ENCODE results near the gene GIT2.

The GIT2 gene

GRCh38 chr12:109958374-109958773 is 37.8 kb downstream of the GIT2 start:
- peaks cover 19% of the 10 kb centered on the region for H3K36me3 ChIP-seq (ENCODE audit: control insufficient read depth, insufficient read depth, low read length)
- H3K4me1 ChIP-seq (ENCODE audit: control insufficient read depth, insufficient read depth, low read length) = no peaks in the 10 kb centered on the region
- H3K4me3 ChIP-seq (ENCODE audit: low read depth, low read length) = no peak overlapping the region
- H3K27ac ChIP-seq (ENCODE audit: low read depth, low read length) = no peak overlapping the region
- H3K9ac ChIP-seq (ENCODE audit: low read depth, low read length) = no peak overlapping the region
- H3K27me3 ChIP-seq (ENCODE audit: control insufficient read depth, insufficient read depth, low read length) = no peaks in the 10 kb centered on the region
- no peaks in the 10 kb centered on the region for H3K9me3 ChIP-seq (ENCODE audit: control insufficient read depth, insufficient read depth, low read length)

- H3K36me3 ChIP-seq (ENCODE audit: control insufficient read depth, insufficient read depth, low read length) = peaks cover 36% of the 10 kb centered on the region
- H3K9ac ChIP-seq (ENCODE audit: low read depth, low read length) = no peak overlapping the region
- no peaks in the 10 kb centered on the region; the same call in 1 of the 2 replicates for H3K4me1 ChIP-seq (ENCODE audit: control insufficient read depth, insufficient read depth, low read length)
- H3K27ac ChIP-seq (ENCODE audit: low read depth, low read length) = no peak overlapping the region
- H3K4me3 ChIP-seq (ENCODE audit: low read depth, low read length) = no peak overlapping the region
- no peaks in the 10 kb centered on the region for H3K9me3 ChIP-seq (ENCODE audit: control insufficient read depth, insufficient read depth, low read length)
- H3K27me3 ChIP-seq (ENCODE audit: control insufficient read depth, insufficient read depth, low read length) = no peaks in the 10 kb centered on the region
Measured at GRCh38 chr12:109953656-109954055, 42.5 kb downstream of the GIT2 start.

DNA sequence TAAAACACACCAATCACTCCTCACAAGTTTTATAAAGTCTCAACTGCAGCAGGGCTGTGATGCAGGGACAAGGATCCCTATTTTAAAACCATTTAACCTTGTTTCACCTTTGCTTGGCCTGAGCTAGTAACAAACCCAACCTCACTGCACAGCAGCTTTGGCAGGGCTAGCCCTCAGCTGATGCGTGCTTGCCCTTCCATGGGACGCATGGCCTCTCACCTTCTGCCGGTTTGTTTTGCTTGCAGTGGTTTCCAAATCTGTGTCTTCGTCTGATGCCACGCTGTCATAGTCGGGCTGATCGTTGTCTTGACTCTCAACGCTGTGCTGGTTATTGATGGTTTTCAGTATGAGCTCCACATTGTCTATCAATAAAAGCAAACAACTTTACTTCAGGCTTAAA is 43.3 kb downstream of the GIT2 start:
- Histone ChIP-seq H3K9ac (ENCODE audit: low read depth, low read length) (no peak overlapping the region), H3K9me3 (ENCODE audit: control insufficient read depth, insufficient read depth, low read length) (no peaks in the 10 kb centered on the region), H3K27me3 (ENCODE audit: control insufficient read depth, insufficient read depth, low read length) (no peaks in the 10 kb centered on the region), H3K4me1 (ENCODE audit: control insufficient read depth, insufficient read depth, low read length) (no peaks in the 10 kb centered on the region; the same call in 1 of the 2 replicates), H3K4me3 (ENCODE audit: low read depth, low read length) (no peak overlapping the region), H3K36me3 (ENCODE audit: control insufficient read depth, insufficient read depth, low read length) (peaks cover 41% of the 10 kb centered on the region), H3K27ac (ENCODE audit: low read depth, low read length) (no peak overlapping the region)

DNA sequence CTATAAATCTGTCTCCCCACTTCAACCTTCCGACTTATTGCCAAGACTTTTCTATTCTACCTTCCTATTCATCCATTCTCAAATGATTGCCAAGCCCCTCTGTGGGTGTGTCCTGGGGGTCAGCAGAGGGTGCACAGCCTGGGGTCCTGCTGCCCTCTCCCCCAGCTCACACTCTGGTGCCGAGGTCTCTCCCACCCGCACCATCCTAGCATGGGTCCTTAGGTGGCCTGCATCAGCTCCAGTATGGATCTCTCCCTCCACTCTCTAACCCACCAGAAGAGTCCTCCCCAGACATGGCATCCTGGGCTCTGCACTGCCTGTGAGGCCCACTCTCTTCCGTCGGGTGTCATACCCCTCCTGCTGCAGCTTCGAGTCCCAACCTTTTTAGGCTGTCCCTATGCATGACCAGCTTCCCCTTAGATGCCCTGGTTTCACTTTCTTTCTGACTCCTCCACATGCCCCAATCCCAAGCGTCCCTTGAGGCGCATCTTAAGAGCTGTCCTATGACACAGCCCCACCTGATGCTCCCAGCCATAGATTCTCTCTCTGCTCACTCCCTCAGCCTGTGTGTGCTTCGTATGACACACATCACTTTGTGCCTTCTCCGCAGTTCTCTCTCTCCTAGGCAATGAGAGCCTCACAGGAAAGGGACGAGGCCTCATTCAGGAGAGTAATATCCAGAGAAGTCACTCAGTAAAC is 43.9 kb downstream of the GIT2 start:
- no peaks in the 10 kb centered on the region for H3K9me3 ChIP-seq (ENCODE audit: control insufficient read depth, insufficient read depth, low read length)
- no peaks in the 10 kb centered on the region; the same call in 1 of the 2 replicates for H3K4me1 ChIP-seq (ENCODE audit: control insufficient read depth, insufficient read depth, low read length)
- H3K27ac ChIP-seq (ENCODE audit: low read depth, low read length) = peak overlapping the region; percentile 49
- no peaks in the 10 kb centered on the region for H3K27me3 ChIP-seq (ENCODE audit: control insufficient read depth, insufficient read depth, low read length)
- H3K36me3 ChIP-seq (ENCODE audit: control insufficient read depth, insufficient read depth, low read length) = peaks cover 46% of the 10 kb centered on the region
- no peak overlapping the region for H3K4me3 ChIP-seq (ENCODE audit: low read depth, low read length)
- no peak overlapping the region for H3K9ac ChIP-seq (ENCODE audit: low read depth, low read length)

- no peaks in the 10 kb centered on the region for H3K9me3 ChIP-seq (ENCODE audit: control insufficient read depth, insufficient read depth, low read length)
- no peaks in the 10 kb centered on the region for H3K27me3 ChIP-seq (ENCODE audit: control insufficient read depth, insufficient read depth, low read length)
- no peak overlapping the region for H3K4me3 ChIP-seq (ENCODE audit: low read depth, low read length)
- peaks cover 5% of the 10 kb centered on the region for H3K4me1 ChIP-seq (ENCODE audit: control insufficient read depth, insufficient read depth, low read length)
- no peak overlapping the region for H3K9ac ChIP-seq (ENCODE audit: low read depth, low read length)
- H3K27ac ChIP-seq (ENCODE audit: low read depth, low read length) = peak overlapping the region; percentile 49
- peaks cover 51% of the 10 kb centered on the region for H3K36me3 ChIP-seq (ENCODE audit: control insufficient read depth, insufficient read depth, low read length)
Measured at GRCh38 chr12:109951751-109952150, 44.4 kb downstream of the GIT2 start.

- peaks cover 11% of the 10 kb centered on the region for H3K4me1 ChIP-seq (ENCODE audit: control insufficient read depth, insufficient read depth, low read length)
- peaks cover 51% of the 10 kb centered on the region for H3K36me3 ChIP-seq (ENCODE audit: control insufficient read depth, insufficient read depth, low read length)
- no peak overlapping the region for H3K9ac ChIP-seq (ENCODE audit: low read depth, low read length)
- H3K27me3 ChIP-seq (ENCODE audit: control insufficient read depth, insufficient read depth, low read length) = no peaks in the 10 kb centered on the region
- peak overlapping the region; percentile 10 for H3K27ac ChIP-seq (ENCODE audit: low read depth, low read length)
- H3K4me3 ChIP-seq (ENCODE audit: low read depth, low read length) = no peak overlapping the region
- H3K9me3 ChIP-seq (ENCODE audit: control insufficient read depth, insufficient read depth, low read length) = no peaks in the 10 kb centered on the region
Measured at GRCh38 chr12:109951136-109951535, 45.0 kb downstream of the GIT2 start.

GRCh38 chr12:109950625-109951024 is 45.5 kb downstream of the GIT2 start:
- Histone ChIP-seq H3K27ac (ENCODE audit: low read depth, low read length) (peak overlapping the region; percentile 10), H3K9me3 (ENCODE audit: control insufficient read depth, insufficient read depth, low read length) (no peaks in the 10 kb centered on the region), H3K27me3 (ENCODE audit: control insufficient read depth, insufficient read depth, low read length) (no peaks in the 10 kb centered on the region), H3K4me1 (ENCODE audit: control insufficient read depth, insufficient read depth, low read length) (peaks cover 16% of the 10 kb centered on the region), H3K36me3 (ENCODE audit: control insufficient read depth, insufficient read depth, low read length) (peaks cover 51% of the 10 kb centered on the region), H3K4me3 (ENCODE audit: low read depth, low read length) (no peak overlapping the region), H3K9ac (ENCODE audit: low read depth, low read length) (no peak overlapping the region)

- peaks cover 51% of the 10 kb centered on the region for H3K36me3 ChIP-seq (ENCODE audit: control insufficient read depth, insufficient read depth, low read length)
- H3K9me3 ChIP-seq (ENCODE audit: control insufficient read depth, insufficient read depth, low read length) = no peaks in the 10 kb centered on the region
- H3K4me1 ChIP-seq (ENCODE audit: control insufficient read depth, insufficient read depth, low read length) = peaks cover 28% of the 10 kb centered on the region
- H3K27me3 ChIP-seq (ENCODE audit: control insufficient read depth, insufficient read depth, low read length) = no peaks in the 10 kb centered on the region
- H3K27ac ChIP-seq (ENCODE audit: low read depth, low read length) = no peak overlapping the region
- no peak overlapping the region for H3K9ac ChIP-seq (ENCODE audit: low read depth, low read length)
- H3K4me3 ChIP-seq (ENCODE audit: low read depth, low read length) = no peak overlapping the region
Measured at GRCh38 chr12:109949089-109949488, 47.1 kb downstream of the GIT2 start.

DNA sequence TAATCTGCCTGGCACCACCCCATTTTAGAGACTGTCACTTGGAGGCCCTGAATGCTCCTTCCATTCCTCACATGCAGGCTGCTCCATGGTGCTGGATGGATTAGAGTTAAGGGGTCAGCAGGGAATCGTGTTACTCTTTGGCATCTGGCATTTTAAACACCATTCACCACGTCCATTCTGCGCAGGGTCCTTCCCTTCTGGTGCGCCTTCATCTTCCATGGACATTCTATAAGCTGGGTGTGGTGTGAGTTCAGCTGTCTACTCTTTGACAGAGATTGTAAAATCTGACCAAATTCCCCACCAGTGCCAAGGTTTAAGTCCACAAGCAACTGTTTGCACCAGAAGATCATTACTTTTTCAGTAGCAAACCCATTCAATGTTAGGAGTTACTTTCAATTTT is 47.8 kb downstream of the GIT2 start:
- Histone ChIP-seq H3K9me3 (ENCODE audit: control insufficient read depth, insufficient read depth, low read length) (no peaks in the 10 kb centered on the region), H3K9ac (ENCODE audit: low read depth, low read length) (no peak overlapping the region), H3K4me3 (ENCODE audit: low read depth, low read length) (no peak overlapping the region), H3K4me1 (ENCODE audit: control insufficient read depth, insufficient read depth, low read length) (peaks cover 28% of the 10 kb centered on the region), H3K27me3 (ENCODE audit: control insufficient read depth, insufficient read depth, low read length) (no peaks in the 10 kb centered on the region), H3K27ac (ENCODE audit: low read depth, low read length) (no peak overlapping the region), H3K36me3 (ENCODE audit: control insufficient read depth, insufficient read depth, low read length) (peaks cover 51% of the 10 kb centered on the region)

- H3K4me3 ChIP-seq (ENCODE audit: low read depth, low read length) = no peak overlapping the region
- no peaks in the 10 kb centered on the region for H3K9me3 ChIP-seq (ENCODE audit: control insufficient read depth, insufficient read depth, low read length)
- no peak overlapping the region for H3K9ac ChIP-seq (ENCODE audit: low read depth, low read length)
- no peaks in the 10 kb centered on the region for H3K27me3 ChIP-seq (ENCODE audit: control insufficient read depth, insufficient read depth, low read length)
- no peak overlapping the region for H3K27ac ChIP-seq (ENCODE audit: low read depth, low read length)
- H3K4me1 ChIP-seq (ENCODE audit: control insufficient read depth, insufficient read depth, low read length) = peaks cover 28% of the 10 kb centered on the region
- H3K36me3 ChIP-seq (ENCODE audit: control insufficient read depth, insufficient read depth, low read length) = peaks cover 43% of the 10 kb centered on the region
Measured at GRCh38 chr12:109947521-109947920, 48.6 kb downstream of the GIT2 start.

DNA sequence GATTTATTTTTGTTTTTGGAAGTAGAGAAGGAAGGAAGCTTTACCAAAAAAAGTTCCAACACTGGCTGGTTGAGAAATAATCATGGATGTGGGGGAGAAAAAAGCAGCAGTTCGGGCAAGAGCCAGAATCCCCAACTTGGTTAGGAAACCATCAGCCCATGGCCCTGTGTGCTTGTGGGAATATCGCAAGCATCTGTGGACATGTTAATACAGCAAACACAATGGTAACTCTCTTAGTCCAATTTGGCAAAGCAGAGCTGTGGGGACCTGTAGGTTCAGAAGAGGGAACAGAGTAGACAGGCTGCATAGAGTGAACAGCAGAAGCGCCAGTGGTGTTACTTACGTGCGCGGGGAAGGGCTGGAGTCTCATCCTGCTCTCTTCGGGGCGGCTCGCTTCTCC is 49.3 kb downstream of the GIT2 start:
- H3K4me3 ChIP-seq (ENCODE audit: low read depth, low read length) = no peak overlapping the region
- peaks cover 37% of the 10 kb centered on the region for H3K36me3 ChIP-seq (ENCODE audit: control insufficient read depth, insufficient read depth, low read length)
- no peaks in the 10 kb centered on the region for H3K9me3 ChIP-seq (ENCODE audit: control insufficient read depth, insufficient read depth, low read length)
- no peaks in the 10 kb centered on the region for H3K27me3 ChIP-seq (ENCODE audit: control insufficient read depth, insufficient read depth, low read length)
- H3K4me1 ChIP-seq (ENCODE audit: control insufficient read depth, insufficient read depth, low read length) = peaks cover 28% of the 10 kb centered on the region
- H3K27ac ChIP-seq (ENCODE audit: low read depth, low read length) = peak overlapping the region; percentile 87
- no peak overlapping the region for H3K9ac ChIP-seq (ENCODE audit: low read depth, low read length)

Measured in HUES48 (cell line).